Left lung (tissue), 10 donors: ENCODE results near the gene CNTNAP1. TPM values are rescaled to one million over a fixed set of nuclear protein-coding genes. Genes with fewer than 3 reads are reported as not detected.

Experiments
- ATAC-seq: fragments of 200-7000 bp; cut with Tn5 transposase; one replicate; pipeline ENCODE4 v1.9.1; 2020; ENCODE audit warnings: moderate library complexity
- DNase-seq, 4 donors: peaks; one replicate each; pipeline ENCODE4 v3.0.0-alpha.2; 2013 to 2020
- H3K27ac ChIP-seq, 2 donors: fragments of 200-600 bp; sonication (generic) in 1 of 2; one replicate each; pipeline versions ENCODE4 v1.5.0 to v1.8.0; 2020 to 2021
- H3K27me3 ChIP-seq, 2 donors: fragments of 200-600 bp; sonication (generic) in 1 of 2; one replicate each; pipeline versions ENCODE4 v1.5.0 to v1.8.0; 2020 to 2021
- H3K36me3 ChIP-seq, 2 donors: fragments of 200-600 bp; sonication (generic) in 1 of 2; one replicate each; pipeline versions ENCODE4 v1.5.0 to v1.8.0; 2020 to 2021
- H3K4me1 ChIP-seq, 2 donors: fragments of 200-600 bp; one replicate each; pipeline ENCODE4 v1.8.0; 2021
- H3K4me3 ChIP-seq, 2 donors: fragments of 200-600 bp; sonication (generic) in 1 of 2; one replicate each; pipeline versions ENCODE4 v1.5.0 to v1.8.0; 2020 to 2021; ENCODE audit warnings: mild to moderate bottlenecking in 1 of 2
- H3K9me3 ChIP-seq, 2 donors: fragments of 200-600 bp; sonication (generic) in 1 of 2; one replicate each; pipeline versions ENCODE4 v1.5.0 to v1.8.0; 2020 to 2021
- CTCF ChIP-seq, 2 donors: fragments of 200-600 bp; sonication (generic) in 1 of 2; IDR thresholded peaks; one replicate each; pipeline versions ENCODE4 v1.5.0 to v1.8.0; 2021; ENCODE audit warnings: antibody characterized with exemption in 2 of 2
- intact Hi-C, 2 donors: fragments of 100-400 bp; cut with DNase I; formaldehyde crosslinking; loops; one replicate each; pipeline versions ENCODE4 v1.11.2 to v1.14.2; 2022
- polyA plus RNA-seq, 6 donors: library from polyadenylated mRNA; unstranded; fragments of 120-200 nt; gene quantifications; one replicate each; pipeline ENCODE4 v1.2.1, GENCODE V29; 2013; ENCODE audit not compliant: insufficient read length in 6 of 6
- total RNA-seq, 2 donors: library from RNA; stranded (reverse); fragmentation: NEBNext Ultra II Directional; extraction: Animal tissue kit (Norgen Biotek cat#: 25700); gene quantifications; one replicate each; pipeline ENCODE4 v1.2.1, GENCODE V29; 2021
- donor health status: DM: no; HTN: yes; CAD: no.
- donor health status: DM: no; HTN: no; CAD: no.

CNTNAP1 gene
- total and polyA plus RNA-seq, 8 donors, result 7.3 to 15.6 (median 11.2) TPM

- no peak overlapping the region for H3K4me3 ChIP-seq
- TF ChIP-seq CTCF (IDR thresholded peaks at IDR 0.05), result no peak
- peaks cover 9 to 41% of the 10 kb centered on the region in 2 donors for H3K4me1 ChIP-seq
- intact Hi-C loops, result no loop called here
- peaks cover 0 to 33% of the 10 kb centered on the region in 2 donors for H3K27me3 ChIP-seq
- H3K36me3 ChIP-seq, result peaks cover 0 to 53% of the 10 kb centered on the region in 2 donors
- peak in 1 of 4 donors; percentile 67 for DNase-seq
- peak; percentile 92 for ATAC-seq
- H3K9me3 ChIP-seq, result no peaks in the 10 kb centered on the region
- H3K27ac ChIP-seq, result peak overlapping the region; percentile 53 to 55
These were observed 15.0 kb upstream of the CNTNAP1 start for GRCh38 chr17:42667088-42667951.

- peaks cover 23 to 55% of the 10 kb centered on the region in 2 donors for H3K4me1 ChIP-seq
- ATAC-seq, result no peak
- no peak for DNase-seq
- H3K4me3 ChIP-seq, result no peak overlapping the region
- H3K27me3 ChIP-seq, result peaks cover 0 to 56% of the 10 kb centered on the region in 2 donors
- intact Hi-C loops, result no loop called here
- peak overlapping the region in 1 of 2 donors; percentile 13 for H3K27ac ChIP-seq
- H3K36me3 ChIP-seq, result peaks cover 0 to 61% of the 10 kb centered on the region in 2 donors
- TF ChIP-seq CTCF (IDR thresholded peaks at IDR 0.05), result no peak
- H3K9me3 ChIP-seq, result no peaks in the 10 kb centered on the region
These were observed 12.7 kb upstream of the CNTNAP1 start for GRCh38 chr17:42669705-42669976.

GRCh38 chr17:42669977-42670788 is 12.1 kb upstream of the CNTNAP1 start:
- peak overlapping the region in 1 of 2 donors; percentile 20 for H3K4me3 ChIP-seq
- peaks cover 26 to 60% of the 10 kb centered on the region in 2 donors for H3K4me1 ChIP-seq
- TF ChIP-seq CTCF (IDR thresholded peaks at IDR 0.05), result no peak
- H3K9me3 ChIP-seq, result no peaks in the 10 kb centered on the region
- intact Hi-C loops, result no loop called here
- peaks cover 0 to 61% of the 10 kb centered on the region in 2 donors for H3K27me3 ChIP-seq
- H3K36me3 ChIP-seq, result peaks cover 0 to 61% of the 10 kb centered on the region in 2 donors
- ATAC-seq (no peak), DNase-seq (no peak)
- H3K27ac ChIP-seq, result no peak overlapping the region

GRCh38 chr17:42670789-42671657 is 11.3 kb upstream of the CNTNAP1 start:
- ATAC-seq, result no peak
- H3K36me3 ChIP-seq, result peaks cover 0 to 53% of the 10 kb centered on the region in 2 donors
- no peak overlapping the region for H3K27ac ChIP-seq
- no peak for DNase-seq
- no peak for TF ChIP-seq CTCF (IDR thresholded peaks at IDR 0.05)
- H3K4me1 ChIP-seq, result peaks cover 30 to 68% of the 10 kb centered on the region in 2 donors
- no peaks in the 10 kb centered on the region for H3K9me3 ChIP-seq
- intact Hi-C loops, result no loop called here
- peak overlapping the region in 1 of 2 donors; percentile 20 for H3K4me3 ChIP-seq
- H3K27me3 ChIP-seq, result peaks cover 0 to 70% of the 10 kb centered on the region in 2 donors
